GM21390 (cell line): ENCODE data around the gene THPO.

Experiments used
- ATAC-seq: cut with Tn5 transposase; IDR thresholded peaks from one replicate; pipeline ENCODE4 v1.9.1; 2021; ENCODE audit not compliant: unreplicated experiment

THPO gene

DNA sequence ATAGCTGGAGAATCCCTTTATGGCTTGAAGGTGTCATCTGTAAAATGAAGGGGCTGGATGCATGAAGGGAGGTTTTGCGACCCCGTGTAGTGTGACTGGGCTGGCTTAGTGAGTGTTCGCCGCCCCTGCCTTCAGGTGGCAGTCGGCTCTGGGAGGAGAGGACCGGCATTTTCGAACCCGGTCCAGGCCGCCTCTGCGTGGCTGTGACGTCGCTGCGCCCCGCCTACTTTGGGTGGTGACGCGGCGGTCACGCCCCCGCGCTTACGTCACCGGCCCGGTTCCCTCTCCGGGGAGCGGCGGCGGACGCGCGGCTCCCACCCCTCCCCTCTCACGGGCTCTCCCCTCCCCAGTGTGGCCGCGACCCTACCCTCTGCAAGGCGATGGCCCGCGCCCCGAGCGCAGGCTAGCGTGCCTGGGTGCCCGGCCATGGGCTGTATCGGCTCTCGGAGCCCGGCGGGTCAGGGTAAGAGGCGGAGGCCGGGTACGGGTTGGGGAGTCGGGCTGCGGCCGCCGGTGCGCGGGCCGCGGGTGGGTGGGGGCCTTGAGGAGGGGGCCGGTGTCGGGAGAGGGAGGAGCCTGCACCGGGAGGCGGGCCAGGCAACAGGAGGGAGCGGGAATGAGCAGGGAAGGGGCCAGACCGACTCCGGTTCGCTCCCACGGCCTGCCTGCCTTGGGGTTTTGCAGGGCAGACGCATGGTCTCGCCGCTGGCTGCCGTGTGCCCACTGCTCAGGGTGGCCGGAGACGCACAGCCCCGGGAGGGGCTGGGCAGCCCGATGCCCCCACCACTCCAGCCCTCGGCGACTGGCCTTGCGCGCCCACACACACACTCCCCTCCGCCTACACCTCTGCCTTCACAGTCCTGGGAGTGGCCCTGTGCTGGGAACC, 42.1 kb downstream of the THPO start:
- ATAC-seq: peak; percentile 77

DNA sequence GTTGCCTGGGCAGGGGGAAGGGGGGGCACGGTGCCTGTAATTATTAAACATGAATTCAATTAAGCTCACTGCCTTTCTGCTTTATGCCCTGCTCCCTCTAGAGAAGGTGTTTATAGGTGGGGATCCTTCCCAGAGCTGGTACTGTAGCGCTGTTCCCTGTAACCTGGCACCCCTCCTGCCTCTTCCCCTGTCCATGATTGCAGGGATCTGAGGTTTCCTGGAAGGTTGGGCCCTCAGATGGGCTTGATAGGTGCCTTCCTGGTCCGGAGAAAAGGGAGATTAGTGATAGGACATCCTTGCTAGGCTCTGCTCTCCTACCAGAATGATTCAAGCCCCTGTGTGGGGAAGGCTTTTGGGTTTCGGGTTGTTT, 42.7 kb downstream of the THPO start:
- ATAC-seq: peak; percentile 10

DNA sequence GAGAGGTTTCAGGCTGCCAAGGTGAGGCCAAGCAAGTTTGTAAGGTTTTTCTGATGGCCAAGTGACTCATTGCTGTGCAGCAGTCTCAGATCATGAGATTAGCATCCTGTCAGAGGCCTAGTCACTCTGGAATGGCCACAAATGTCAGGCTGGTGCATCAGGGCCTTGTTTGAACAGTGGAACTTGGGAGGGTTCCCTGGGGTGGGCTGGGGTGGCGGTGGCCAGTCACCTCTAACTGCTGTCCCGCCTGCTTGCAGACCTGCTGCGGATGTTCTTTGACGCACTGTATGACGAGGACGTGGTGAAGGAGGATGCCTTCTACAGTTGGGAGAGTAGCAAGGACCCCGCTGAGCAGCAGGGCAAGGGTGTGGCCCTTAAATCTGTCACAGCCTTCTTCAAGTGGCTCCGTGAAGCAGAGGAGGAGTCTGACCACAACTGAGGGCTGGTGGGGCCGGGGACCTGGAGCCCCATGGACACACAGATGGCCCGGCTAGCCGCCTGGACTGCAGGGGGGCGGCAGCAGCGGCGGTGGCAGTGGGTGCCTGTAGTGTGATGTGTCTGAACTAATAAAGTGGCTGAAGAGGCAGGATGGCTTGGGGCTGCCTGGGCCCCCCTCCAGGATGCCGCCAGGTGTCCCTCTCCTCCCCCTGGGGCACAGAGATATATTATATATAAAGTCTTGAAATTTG, 43.4 kb downstream of the THPO start:
- ATAC-seq: no peak

DNA sequence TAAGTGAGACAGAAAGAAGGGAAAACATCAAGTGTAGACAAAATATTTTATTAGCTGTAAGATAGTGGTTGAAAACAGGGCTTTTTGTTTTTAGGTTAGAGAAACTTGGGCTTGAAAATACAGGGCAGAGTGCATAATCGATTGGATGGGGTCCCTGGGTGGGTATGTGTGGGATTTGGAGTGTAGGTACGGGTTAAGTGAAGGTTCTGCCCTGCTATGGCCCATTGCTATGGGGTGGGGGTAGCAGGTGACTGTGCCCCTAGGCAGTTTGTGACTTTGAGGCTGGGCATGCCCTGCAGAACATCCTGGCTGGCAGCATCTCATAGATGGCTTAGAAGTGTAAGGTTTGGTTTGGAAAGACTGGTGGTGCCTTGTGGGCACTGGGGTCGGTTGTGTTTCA, 44.3 kb downstream of the THPO start:
- no peak for ATAC-seq

DNA sequence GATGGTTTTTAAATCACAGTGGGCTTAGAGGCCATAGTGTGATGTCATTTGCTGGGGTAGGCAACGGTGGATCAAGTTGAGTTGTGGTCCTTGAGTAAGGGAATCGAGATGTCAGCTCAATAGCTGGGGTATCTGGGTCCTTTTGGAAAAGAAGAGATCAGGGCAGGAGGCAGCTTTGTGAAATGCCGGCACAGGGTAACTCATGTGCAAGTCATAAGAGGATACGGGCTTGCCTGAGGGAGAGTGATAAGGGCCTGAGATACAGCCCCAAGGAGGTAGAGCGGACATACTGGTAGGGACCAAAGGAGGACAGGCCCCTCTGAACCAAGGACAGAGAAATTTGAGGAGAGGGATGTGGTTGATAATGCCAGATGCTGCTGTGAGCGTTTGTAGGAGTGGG, 44.8 kb downstream of the THPO start:
- ATAC-seq: no peak

DNA sequence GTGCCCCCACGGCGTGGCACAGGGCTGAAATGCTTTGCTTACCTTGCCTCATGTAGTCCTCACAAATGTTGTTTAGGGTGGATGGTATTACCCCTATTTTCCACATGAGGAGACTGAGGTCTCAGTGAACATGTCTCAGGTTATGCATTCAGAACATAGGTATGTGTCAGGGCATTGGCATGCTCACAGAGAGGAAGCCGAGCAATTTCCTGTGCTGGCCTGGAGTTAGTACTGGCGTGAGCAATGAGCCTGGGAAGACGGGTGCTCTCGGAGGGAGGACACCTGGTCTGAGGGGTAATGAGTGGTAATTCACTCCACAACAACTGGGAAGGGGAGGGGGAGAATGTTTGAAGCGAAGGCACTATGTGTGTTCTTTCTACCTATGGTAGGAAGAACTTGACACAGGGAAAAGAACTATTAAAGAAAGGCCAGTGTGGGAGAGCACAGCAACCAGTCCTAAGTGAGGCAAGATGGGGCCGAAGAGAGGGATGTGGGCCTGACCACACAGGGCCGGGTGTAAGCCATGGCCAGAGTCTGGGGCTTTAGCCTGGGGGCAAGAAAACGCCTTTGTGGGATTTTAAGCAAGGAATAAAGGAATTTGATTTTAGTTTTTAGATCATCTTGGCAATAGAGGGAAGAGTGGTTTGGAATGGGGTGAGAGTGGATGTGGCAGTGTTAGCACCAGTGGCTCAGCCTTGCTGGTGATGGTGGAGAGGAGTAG, 45.5 kb downstream of the THPO start:
- ATAC-seq: no peak

DNA sequence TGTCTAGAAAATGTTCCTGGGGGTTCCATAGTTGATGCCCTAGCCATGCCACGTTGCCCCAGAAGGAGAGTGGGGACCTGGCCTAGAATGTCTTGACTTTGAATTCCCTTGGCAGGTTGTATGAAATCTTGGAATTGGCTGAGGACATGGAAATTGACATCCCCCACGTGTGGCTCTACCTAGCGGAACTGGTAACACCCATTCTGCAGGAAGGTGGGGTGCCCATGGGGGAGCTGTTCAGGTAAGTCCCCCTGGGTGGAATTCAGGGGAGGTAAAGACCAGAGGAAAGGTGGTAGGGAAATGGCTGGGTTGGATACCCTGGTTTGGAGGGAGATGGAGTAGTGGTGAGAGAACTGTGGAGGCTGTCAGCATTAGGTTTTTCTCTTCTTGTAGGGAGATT, 49.5 kb downstream of the THPO start:
- ATAC-seq: no peak

DNA sequence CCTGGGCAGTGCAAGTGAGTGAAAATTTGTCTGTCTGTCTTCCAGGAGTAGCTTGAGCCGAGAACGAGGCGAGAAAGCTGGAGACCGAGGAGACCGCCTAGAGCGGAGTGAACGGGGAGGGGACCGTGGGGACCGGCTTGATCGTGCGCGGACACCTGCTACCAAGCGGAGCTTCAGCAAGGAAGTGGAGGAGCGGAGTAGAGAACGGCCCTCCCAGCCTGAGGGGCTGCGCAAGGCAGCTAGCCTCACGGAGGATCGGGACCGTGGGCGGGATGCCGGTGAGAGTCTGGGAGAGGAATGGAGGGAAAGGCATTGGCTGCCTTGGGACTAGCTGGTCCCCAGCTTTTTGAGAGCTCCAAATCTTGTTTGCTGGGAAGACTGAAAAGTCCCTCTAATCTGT, 50.8 kb downstream of the THPO start:
- no peak for ATAC-seq

DNA sequence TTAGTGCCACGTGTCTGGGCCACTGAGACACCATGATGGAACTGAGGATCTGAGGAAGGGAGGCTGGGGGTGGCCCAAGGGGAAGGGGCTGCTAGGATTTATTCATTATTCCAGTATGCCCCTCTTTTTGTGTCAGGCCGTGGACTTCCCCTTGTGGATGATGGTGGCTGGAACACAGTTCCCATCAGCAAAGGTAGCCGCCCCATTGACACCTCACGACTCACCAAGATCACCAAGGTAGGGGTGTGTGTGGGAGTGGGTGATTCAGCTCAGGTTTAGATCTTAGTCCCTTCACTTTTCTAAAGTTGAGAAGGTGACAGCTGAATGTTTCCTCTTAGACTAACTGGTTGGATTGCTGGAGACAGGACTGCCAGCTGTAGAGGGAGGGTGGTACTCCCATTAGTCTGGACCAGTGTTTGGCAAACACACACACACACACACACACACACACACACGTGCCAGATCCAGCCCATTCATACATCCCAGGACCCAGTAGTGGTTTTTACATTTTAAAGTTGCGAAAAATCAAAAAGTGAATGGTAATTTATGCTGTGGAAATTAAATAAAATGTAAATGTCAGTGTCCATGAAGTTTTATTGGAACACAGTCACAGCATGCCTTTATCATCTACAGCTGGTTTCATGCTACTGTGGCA, 52.2 kb downstream of the THPO start:
- ATAC-seq: no peak

DNA sequence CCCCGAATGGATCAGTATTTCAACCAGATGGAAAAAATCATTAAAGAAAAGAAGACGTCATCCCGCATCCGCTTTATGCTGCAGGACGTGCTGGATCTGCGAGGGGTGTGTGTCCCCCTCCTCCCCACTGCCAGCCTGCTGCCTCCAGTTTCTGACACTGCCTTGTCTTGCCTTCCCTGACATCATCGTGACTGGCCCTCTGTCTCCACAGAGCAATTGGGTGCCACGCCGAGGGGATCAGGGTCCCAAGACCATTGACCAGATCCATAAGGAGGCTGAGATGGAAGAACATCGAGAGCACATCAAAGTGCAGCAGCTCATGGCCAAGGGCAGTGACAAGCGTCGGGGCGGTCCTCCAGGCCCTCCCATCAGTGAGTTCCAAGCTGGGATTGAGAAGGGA, 52.7 kb downstream of the THPO start:
- no peak for ATAC-seq

DNA sequence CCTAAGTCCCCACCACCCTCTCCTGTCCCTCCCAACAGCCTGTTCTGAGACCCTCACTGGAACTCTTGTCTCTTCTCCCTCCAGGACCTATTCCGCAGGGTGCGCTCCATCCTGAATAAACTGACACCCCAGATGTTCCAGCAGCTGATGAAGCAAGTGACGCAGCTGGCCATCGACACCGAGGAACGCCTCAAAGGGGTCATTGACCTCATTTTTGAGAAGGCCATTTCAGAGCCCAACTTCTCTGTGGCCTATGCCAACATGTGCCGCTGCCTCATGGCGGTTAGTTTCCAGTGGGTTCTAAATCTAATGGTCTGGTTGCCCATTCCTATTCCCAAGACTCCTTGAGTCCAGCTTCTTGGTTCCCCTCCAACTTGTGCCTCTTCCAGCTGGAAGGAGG, 54.3 kb downstream of the THPO start:
- no peak for ATAC-seq

DNA sequence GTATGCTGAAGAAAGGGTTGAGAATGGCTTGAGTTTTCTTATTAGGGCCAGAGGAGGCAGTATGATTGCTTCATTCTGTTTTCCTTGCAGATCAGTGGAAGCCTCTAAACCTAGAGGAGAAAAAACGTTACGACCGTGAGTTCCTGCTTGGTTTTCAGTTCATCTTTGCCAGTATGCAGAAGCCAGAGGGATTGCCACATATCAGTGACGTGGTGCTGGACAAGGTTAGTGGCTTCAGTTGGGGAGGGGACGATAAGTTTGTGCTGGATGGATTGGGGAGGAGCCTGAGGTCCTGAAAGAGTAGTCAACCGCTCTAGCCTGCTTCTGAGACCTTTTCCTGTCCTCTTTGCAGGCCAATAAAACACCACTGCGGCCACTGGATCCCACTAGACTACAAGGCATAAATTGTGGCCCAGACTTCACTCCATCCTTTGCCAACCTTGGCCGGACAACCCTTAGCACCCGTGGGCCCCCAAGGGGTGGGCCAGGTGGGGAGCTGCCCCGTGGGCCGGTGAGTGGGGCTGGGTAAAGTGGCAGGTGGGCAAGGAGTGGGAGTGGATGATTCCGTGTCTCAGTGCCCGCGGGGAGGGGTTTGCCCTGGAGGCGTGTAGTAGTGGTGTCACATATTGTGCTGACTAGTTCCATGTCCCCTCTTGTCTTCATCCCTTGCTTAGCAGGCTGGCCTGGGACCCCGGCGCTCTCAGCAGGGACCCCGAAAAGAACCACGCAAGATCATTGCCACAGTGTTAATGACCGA, 55.1 kb downstream of the THPO start:
- ATAC-seq: no peak
